ENCODE data around the gene RAD51B. TPM values are rescaled to one million over a fixed set of nuclear protein-coding genes. Genes with fewer than 3 reads are reported as not detected.
"Not testable (repeated sequence)": the region's sequence is repeated elsewhere in the genome, so short reads cannot be mapped to it uniquely, and the experiment has no call there.

RAD51B gene
- total RNA-seq, 5 donors from 2014 or later (not counting 1 experiment from before 2014, with no cell fraction given): 25.4 to 47.9 (median 30.0) TPM

DNA sequence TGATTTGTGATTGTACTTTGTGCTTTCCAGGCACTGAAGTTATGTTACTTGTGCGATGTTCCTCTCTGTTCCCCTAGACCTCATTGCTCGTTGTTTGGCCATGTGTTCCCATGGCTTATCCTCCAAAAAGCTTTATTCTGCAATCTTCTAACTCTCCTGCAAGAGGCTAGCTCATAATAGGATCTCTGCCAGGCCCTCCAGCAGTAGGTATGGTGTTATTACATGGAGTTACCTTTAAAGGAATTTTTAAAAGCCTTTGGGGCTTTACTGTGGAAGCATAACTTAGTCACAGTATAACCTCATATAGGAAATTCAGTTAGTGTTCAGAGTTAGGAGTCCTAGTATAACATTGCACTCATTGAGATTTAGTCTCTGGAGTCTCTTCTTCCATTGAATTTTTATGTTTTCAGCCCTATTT, 292.3 kb downstream of the RAD51B start:
- WGBS (ENCODE audit: insufficient coverage): no CpG with 5 or more reads among the region's 2 CpGs

DNA sequence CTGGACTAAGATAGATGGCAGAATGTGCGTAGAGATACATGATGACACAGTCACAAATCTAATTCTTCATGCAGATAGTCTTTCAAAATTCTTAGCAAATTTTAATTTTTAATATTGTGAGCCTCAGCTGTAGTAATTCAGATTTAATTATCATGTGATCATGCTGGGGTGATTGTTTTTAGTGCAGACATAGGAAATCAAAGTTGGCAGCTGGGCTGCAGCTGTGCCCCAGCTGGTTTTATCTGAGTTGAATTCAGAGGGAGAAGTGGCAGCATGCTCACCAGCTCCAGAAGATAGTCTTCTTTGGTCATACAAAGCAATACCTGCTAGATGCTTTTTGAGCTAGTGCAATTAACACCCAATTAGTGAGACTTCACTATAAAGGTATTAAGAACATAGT, 292.9 kb downstream of the RAD51B start:
- Histone ChIP-seq H3K27me3 (replicated peaks in 1 of 2; ENCODE audit: control insufficient read depth in 2 of 2, extremely low read depth in 1 of 2, insufficient read depth in 2 of 2, low read length in 1 of 2) (no peaks in the 10 kb centered on the region), H3K4me3 (ENCODE audit: control insufficient read depth in 1 of 2, extremely low read depth in 1 of 2, low read length in 1 of 2) (no peak overlapping the region), H3K27ac (ENCODE audit: low read length) (no peak overlapping the region), H3K4me1 (ENCODE audit: control insufficient read depth in 1 of 2, extremely low read depth in 1 of 2, insufficient read depth in 2 of 2, low read length in 2 of 2) (no peaks in the 10 kb centered on the region), H3K36me3 (ENCODE audit: control insufficient read depth in 2 of 2, extremely low read depth in 1 of 2, insufficient read depth in 1 of 2, low read length in 1 of 2) (no peaks in the 10 kb centered on the region), H3K9me3 (no peaks in the 10 kb centered on the region)
- Mint-ChIP-seq H3K4me3 (no peak overlapping the region), H3K27me3 (no peaks in the 10 kb centered on the region), H3K36me3 (no peaks in the 10 kb centered on the region), H3K9me3 (no peaks in the 10 kb centered on the region), H3K27ac (peak overlapping the region in 1 of 2 donors; percentile 16), H3K4me1 (peaks cover 20 to 29% (median 27%) of the 10 kb centered on the region in 3 donors)
- ATAC-seq (replicated peaks in 1 of 4) (no peak), DNase-seq (no peak)
- no CpG with 5 or more reads among the region's 1 CpG for WGBS (ENCODE audit: insufficient coverage)
- CTCF ChIA-PET: no interaction called here
- POLR2A ChIA-PET: no interaction called here

More for the DNA sequence above, 292.3 kb downstream of the RAD51B start:
- POLR2A ChIA-PET: no interaction called here
- H3K36me3 ChIP-seq (ENCODE audit: control insufficient read depth in 2 of 2, extremely low read depth in 1 of 2, insufficient read depth in 1 of 2, low read length in 1 of 2): no peaks in the 10 kb centered on the region
- DNase-seq (no peak), ATAC-seq (replicated peaks in 1 of 4) (no peak)
- H3K27ac ChIP-seq (ENCODE audit: low read length): no peak overlapping the region
- Mint-ChIP-seq H3K4me3 (no peak overlapping the region), H3K27me3 (no peaks in the 10 kb centered on the region), H3K9me3 (no peaks in the 10 kb centered on the region), H3K4me1 (peaks cover 20 to 29% (median 27%) of the 10 kb centered on the region in 3 donors), H3K27ac (no peak overlapping the region), H3K36me3 (no peaks in the 10 kb centered on the region)
- H3K4me3 ChIP-seq (ENCODE audit: control insufficient read depth in 1 of 2, extremely low read depth in 1 of 2, low read length in 1 of 2): no peak overlapping the region
- no peaks in the 10 kb centered on the region for H3K9me3 ChIP-seq
- no peaks in the 10 kb centered on the region for H3K4me1 ChIP-seq (ENCODE audit: control insufficient read depth in 1 of 2, extremely low read depth in 1 of 2, insufficient read depth in 2 of 2, low read length in 2 of 2)
- CTCF ChIA-PET: no interaction called here
- no peaks in the 10 kb centered on the region for H3K27me3 ChIP-seq (replicated peaks in 1 of 2; ENCODE audit: control insufficient read depth in 2 of 2, extremely low read depth in 1 of 2, insufficient read depth in 2 of 2, low read length in 1 of 2)

DNA sequence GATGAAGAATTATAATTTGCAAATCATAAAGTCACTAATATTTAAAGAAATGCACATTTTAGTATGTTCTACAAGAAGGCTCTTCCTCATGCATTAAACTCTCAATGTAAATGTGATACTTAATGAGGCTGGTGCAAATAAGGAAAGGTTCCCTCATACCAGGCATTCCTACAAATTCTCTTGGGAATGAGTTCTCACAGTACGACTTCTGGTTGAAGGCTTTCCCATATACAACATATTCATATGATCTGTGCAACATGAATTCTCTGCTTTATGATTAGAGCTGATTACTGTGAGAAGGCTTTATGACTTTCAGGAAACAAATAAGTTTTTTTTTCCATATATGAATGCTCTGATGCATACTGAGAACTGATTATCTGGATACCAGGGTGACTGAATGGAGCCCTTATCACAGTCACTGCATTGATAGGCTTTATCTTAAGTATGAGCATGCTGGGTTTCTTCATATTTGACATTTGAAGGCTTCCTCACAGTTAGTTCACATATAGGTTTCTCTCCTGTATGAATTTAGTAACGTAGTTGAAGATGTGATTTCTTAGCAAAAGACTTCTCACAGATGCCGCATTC, 293.9 kb downstream of the RAD51B start:
- Mint-ChIP-seq H3K27ac (no peak overlapping the region), H3K27me3 (no peaks in the 10 kb centered on the region), H3K4me1 (peaks cover 20 to 29% (median 27%) of the 10 kb centered on the region in 3 donors), H3K9me3 (no peaks in the 10 kb centered on the region), H3K4me3 (no peak overlapping the region), H3K36me3 (no peaks in the 10 kb centered on the region)
- Histone ChIP-seq H3K4me1 (ENCODE audit: control insufficient read depth in 1 of 2, extremely low read depth in 1 of 2, insufficient read depth in 2 of 2, low read length in 2 of 2) (no peaks in the 10 kb centered on the region), H3K27me3 (replicated peaks in 1 of 2; ENCODE audit: control insufficient read depth in 2 of 2, extremely low read depth in 1 of 2, insufficient read depth in 2 of 2, low read length in 1 of 2) (no peaks in the 10 kb centered on the region), H3K4me3 (ENCODE audit: control insufficient read depth in 1 of 2, extremely low read depth in 1 of 2, low read length in 1 of 2) (no peak overlapping the region), H3K9me3 (no peaks in the 10 kb centered on the region), H3K27ac (ENCODE audit: low read length) (no peak overlapping the region), H3K36me3 (ENCODE audit: control insufficient read depth in 2 of 2, extremely low read depth in 1 of 2, insufficient read depth in 1 of 2, low read length in 1 of 2) (no peaks in the 10 kb centered on the region)
- no peak for ATAC-seq (replicated peaks in 1 of 4)
- no peak for DNase-seq
- WGBS (ENCODE audit: insufficient coverage): no CpG with 5 or more reads among the region's 3 CpGs
- ChIA-PET CTCF (no interaction called here), POLR2A (no interaction called here)

DNA sequence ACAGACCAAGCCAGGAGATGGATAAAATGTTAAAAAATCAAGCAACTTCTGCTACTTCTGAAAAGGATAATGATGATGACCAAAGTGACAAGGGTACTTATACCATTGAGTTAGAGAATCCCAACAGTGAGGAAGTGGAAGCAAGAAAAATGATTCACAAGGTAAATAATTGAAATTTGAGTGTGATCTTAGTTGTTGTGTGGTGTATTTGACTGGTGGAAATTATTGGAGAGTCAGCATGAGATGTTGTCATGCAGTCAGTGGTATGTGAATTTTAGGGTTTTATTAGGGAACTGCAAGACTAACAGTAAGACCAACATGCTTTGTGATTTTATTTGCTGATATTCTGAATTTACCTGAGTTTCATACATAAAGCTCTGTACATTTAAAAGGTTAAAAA, 296.4 kb downstream of the RAD51B start:
- H3K4me3 Mint-ChIP-seq; H3K36me3 Mint-ChIP-seq; H3K9me3 Mint-ChIP-seq; H3K27ac Mint-ChIP-seq; H3K27me3 Mint-ChIP-seq; DNase-seq; H3K9me3 ChIP-seq; H3K27me3 ChIP-seq (replicated peaks in 1 of 2; ENCODE audit: control insufficient read depth in 2 of 2, extremely low read depth in 1 of 2, insufficient read depth in 2 of 2, low read length in 1 of 2); H3K27ac ChIP-seq (ENCODE audit: low read length); H3K36me3 ChIP-seq (ENCODE audit: control insufficient read depth in 2 of 2, extremely low read depth in 1 of 2, insufficient read depth in 1 of 2, low read length in 1 of 2); ATAC-seq (replicated peaks in 1 of 4); H3K4me1 ChIP-seq (ENCODE audit: control insufficient read depth in 1 of 2, extremely low read depth in 1 of 2, insufficient read depth in 2 of 2, low read length in 2 of 2); CTCF ChIA-PET; H3K4me3 ChIP-seq (ENCODE audit: control insufficient read depth in 1 of 2, extremely low read depth in 1 of 2, low read length in 1 of 2): not testable (repeated sequence)
- POLR2A ChIA-PET: interaction anchor here (0.6 kb wide), 2 partner anchors 40 to 45 kb away, joined by 4 to 5 read pairs; no protein-coding TSS in a partner anchor
- peaks cover 10 to 13% (median 11%) of the 10 kb centered on the region in 3 donors for H3K4me1 Mint-ChIP-seq

DNA sequence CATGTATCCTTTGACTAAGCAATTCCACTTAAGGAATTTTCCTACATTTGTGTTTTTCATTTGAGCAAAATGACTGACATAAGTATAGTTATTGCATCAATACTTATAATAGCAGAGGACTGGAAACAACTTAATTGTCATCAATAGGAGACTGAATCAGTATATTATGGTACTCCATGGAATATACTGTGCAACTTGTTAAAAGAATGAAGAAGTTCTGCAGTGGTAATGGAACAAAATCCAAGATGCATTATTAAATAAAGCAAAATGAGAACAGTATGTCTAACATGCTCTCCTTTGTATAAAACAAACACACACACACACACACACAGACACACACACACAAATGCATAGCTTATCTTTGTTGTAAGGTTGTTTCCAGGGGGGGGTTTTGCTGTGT, 303.1 kb downstream of the RAD51B start:
- Histone ChIP-seq H3K9me3 (no peaks in the 10 kb centered on the region), H3K27me3 (replicated peaks in 1 of 2; ENCODE audit: control insufficient read depth in 2 of 2, extremely low read depth in 1 of 2, insufficient read depth in 2 of 2, low read length in 1 of 2) (no peaks in the 10 kb centered on the region), H3K4me1 (ENCODE audit: control insufficient read depth in 1 of 2, extremely low read depth in 1 of 2, insufficient read depth in 2 of 2, low read length in 2 of 2) (no peaks in the 10 kb centered on the region), H3K27ac (ENCODE audit: low read length) (no peak overlapping the region), H3K36me3 (ENCODE audit: control insufficient read depth in 2 of 2, extremely low read depth in 1 of 2, insufficient read depth in 1 of 2, low read length in 1 of 2) (no peaks in the 10 kb centered on the region), H3K4me3 (ENCODE audit: control insufficient read depth in 1 of 2, extremely low read depth in 1 of 2, low read length in 1 of 2) (no peak overlapping the region)
- ATAC-seq (replicated peaks in 1 of 4): no peak
- Mint-ChIP-seq H3K27me3 (no peaks in the 10 kb centered on the region), H3K4me1 (no peaks in the 10 kb centered on the region), H3K36me3 (peaks cover 15% of the 10 kb centered on the region), H3K4me3 (no peak overlapping the region), H3K9me3 (peaks cover 0 to 6% (median 3%) of the 10 kb centered on the region in 3 donors), H3K27ac (no peak overlapping the region)
- ChIA-PET POLR2A (no interaction called here), CTCF (no interaction called here)
- DNase-seq: no peak

DNA sequence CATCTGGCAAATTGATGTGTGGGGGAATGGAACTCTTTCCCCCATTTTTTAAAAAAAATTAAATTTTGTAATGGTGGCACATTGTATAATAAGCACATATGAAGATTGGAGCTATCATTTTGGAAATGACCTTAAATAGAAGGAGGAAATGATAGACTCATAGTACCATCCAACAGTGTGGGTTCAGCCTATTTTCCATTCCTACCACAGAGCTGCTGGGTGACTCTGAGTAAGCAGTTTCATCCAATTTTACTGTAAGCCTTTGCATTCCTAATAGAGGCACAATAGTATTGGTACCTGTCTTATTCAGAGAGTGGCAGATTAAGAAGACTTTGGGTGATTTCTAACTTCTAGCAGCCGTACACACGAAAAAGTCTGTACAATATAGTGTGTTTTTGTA, 304.5 kb downstream of the RAD51B start:
- Histone ChIP-seq H3K27me3 (replicated peaks in 1 of 2; ENCODE audit: control insufficient read depth in 2 of 2, extremely low read depth in 1 of 2, insufficient read depth in 2 of 2, low read length in 1 of 2) (no peaks in the 10 kb centered on the region), H3K27ac (ENCODE audit: low read length) (no peak overlapping the region), H3K9me3 (no peaks in the 10 kb centered on the region), H3K4me1 (ENCODE audit: control insufficient read depth in 1 of 2, extremely low read depth in 1 of 2, insufficient read depth in 2 of 2, low read length in 2 of 2) (no peaks in the 10 kb centered on the region), H3K36me3 (ENCODE audit: control insufficient read depth in 2 of 2, extremely low read depth in 1 of 2, insufficient read depth in 1 of 2, low read length in 1 of 2) (no peaks in the 10 kb centered on the region), H3K4me3 (ENCODE audit: control insufficient read depth in 1 of 2, extremely low read depth in 1 of 2, low read length in 1 of 2) (no peak overlapping the region)
- ChIA-PET CTCF (interaction anchor here (0.5 to 0.6 kb wide), 2 partner anchors 19 to 605 kb away, joined by 3 read pairs; no protein-coding TSS in a partner anchor), POLR2A (no interaction called here)
- no peak overlapping the region for H3K4me3 Mint-ChIP-seq
- H3K9me3 Mint-ChIP-seq: peaks cover 0 to 6% (median 3%) of the 10 kb centered on the region in 3 donors
- no peaks in the 10 kb centered on the region for H3K27me3 Mint-ChIP-seq
- no peak for DNase-seq
- no CpG with 5 or more reads among the region's 2 CpGs for WGBS (ENCODE audit: insufficient coverage)
- peaks cover 9% of the 10 kb centered on the region for H3K36me3 Mint-ChIP-seq
- no peak for ATAC-seq (replicated peaks in 1 of 4)
- no peak overlapping the region for H3K27ac Mint-ChIP-seq
- no peaks in the 10 kb centered on the region for H3K4me1 Mint-ChIP-seq
